Umbilical cord (tissue), 2 donors: ENCODE measurements around the gene LRRC47. TPM values are rescaled to one million over a fixed set of nuclear protein-coding genes. Genes with fewer than 3 reads are reported as not detected.

Experiments used
- DNase-seq: peaks from one replicate; pipeline ENCODE4 v3.0.0-alpha.2; 2015; ENCODE audit warnings: low spot score
- total RNA-seq: library from RNA; depleted of rRNA; stranded (reverse); fragments of >200 nt; gene quantifications from one replicate; pipeline ENCODE4 v1.2.3, GENCODE V29; 2014; ENCODE audit warnings: low replicate concordance; ENCODE audit not compliant: insufficient read depth

The LRRC47 gene
- total RNA-seq, 1 donor from 2014 or later: 18.5 TPM

DNA sequence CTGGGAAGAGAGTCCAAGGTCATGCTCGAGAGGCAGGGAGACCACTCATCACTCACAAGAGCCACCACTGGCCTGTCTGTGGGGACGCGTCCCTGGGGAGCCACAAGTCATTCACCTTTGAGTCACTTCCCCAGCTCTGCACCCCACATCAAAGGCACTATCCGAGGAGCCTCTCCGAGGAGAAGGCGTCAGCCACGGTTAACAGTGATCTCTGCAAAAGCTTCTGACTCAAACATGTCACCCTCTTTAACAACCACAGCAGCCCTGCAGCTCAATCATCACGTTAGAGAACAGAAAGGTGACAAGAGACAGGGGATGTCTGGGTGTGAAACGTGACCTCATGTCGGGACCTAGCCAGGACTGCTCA is 9.0 kb downstream of the LRRC47 start:
- DNase-seq: no peak

DNA sequence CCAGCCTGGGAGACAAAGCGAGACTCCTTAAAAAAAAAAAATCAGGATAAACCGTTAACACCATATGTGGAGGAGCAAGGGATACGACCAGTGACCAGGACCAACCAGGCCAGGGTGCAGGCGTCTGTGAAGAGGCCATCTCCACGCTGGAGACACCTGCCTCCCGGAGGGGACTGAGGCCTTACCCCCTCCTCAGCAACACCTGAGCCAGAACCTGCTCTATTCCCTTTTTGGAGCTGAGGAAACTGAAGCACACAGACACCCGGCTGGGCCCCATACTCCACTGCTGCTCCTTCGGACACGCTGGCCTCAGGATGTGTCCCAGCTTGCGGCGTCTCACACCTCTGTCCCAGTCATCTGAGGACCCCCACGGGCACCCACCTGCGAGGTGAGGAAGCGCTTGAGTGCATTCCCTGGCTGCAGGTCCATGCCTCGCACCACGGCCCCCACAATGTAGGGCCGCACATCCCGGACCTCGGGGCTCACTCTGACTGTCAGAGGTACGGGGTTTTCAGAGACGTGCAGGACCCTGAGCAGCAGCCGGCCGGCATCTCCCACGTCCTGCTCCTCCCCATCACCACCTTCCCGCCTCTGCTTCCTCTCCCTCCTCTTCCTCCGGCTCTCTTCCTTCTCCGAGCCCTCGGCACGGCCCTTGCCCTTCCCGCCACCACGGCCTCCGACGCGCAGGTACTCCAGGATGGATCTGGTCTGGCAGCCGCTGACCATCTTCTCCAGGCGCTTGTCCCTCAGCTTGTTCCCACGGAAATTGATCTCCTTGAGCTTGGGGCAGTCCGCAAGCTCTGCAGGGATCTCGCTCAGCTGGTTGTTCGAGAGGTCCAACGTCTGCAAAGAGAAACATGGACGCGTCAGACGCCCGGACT is 9.6 kb downstream of the LRRC47 start:
- no peak for DNase-seq

DNA sequence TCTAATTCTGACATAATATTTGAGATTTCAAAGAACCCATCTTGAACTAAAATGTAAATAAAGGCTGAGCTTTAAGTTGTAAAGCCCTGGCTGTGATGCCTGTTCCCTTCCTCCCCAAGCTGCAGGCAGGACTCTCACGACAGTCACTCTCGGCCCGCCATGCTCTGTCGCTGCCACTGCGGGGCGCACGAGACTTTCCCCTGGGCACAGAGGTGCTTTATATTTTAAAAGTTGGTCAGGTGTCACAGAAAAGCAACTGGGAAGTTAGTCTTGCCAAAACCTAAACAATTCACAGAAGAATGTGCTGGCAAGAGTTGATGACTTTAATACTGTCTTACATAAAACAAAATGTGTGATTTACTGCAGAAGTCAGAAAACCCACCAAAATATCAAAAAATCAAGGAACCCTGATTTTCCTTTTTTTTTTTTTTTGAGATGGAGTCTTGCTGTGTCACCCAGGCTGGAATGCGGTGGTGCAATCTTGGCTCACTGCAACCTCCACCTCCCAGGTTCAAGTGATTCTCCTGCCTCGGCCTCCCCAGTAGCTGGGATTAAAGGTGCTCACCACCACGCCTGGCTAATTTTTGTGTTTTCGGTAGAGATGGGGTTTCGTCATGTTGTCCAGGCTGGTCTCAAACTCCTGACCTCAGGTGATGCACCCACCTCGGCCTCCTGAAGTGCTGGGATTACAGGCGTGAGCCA is 10.7 kb downstream of the LRRC47 start:
- no peak for DNase-seq

DNA sequence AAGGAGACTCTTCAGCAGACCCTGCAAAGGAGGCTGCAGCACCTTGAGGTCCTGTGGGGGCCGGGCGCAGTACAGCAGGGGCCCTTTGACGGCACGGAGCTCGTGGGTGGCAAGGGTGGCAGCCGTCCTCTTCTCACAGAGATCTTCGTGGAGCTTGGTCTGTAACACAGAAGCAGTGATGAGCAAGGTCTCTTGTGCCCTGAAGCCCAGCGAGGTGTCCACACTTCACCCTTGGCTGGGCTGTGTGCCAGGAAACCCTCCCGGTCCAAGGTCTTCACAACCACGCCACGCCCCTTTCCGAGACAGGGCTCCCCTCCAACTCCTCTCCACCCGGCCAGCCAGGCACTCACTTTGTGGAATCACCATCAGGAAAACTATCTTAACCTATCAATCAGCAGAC is 11.3 kb downstream of the LRRC47 start:
- no peak for DNase-seq

DNA sequence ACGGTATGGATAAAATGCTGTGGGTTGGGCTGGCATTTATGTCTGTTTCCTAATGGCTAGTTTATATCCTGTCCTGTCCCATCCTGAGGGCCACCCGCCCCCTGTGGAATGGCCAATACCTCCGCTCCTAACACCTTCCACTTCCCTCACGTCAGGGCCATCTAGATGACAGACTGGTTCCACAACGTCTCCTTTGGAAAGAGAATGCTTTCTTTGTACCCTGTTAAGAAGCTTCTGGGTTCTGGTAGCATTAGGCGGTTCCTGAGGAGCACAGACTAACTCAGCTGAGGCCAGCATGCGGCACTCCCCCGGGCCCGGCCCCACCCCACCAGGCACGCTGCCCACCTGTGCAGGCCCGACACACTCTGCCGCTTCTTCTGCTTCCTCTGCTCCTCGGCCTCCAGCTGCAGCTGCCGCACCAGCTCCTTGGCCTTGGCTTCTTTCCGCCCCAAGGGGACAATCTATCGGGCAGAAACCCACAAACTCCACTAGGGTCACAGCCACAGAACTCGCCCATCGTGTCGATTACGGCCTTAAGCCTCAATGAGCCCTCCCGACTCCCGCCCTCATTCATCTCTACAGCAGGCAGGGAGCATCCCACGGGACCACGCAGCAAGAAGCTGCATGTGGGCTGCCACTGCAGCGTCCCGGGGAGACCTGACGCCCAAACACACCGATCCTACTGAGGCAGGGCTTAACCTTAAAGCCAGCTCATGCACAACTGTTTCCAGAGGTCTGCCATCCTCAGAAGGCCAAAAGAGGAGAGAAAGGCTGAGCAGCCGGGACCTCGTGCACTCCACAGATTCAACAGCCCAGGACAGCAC is 12.4 kb downstream of the LRRC47 start:
- DNase-seq: no peak

DNA sequence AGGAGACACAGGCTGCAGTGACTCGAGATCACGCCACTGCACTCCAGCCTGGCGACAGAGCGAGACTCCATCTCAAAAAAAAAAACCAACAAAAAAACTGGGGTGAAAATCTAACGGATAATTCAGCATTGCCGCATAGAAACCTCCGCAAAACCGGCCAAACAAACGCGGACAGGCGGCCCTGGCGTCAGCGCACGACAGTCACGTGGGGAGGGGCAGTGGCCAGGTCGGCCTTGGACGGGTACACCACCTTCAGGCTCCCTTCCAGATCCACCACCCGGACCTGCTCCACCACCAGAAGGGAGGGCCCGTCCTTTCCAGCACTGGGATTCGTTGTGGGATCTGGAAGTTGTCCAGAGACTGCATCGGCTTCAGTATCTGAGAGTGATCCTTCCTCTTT is 15.4 kb downstream of the LRRC47 start:
- no peak for DNase-seq

DNA sequence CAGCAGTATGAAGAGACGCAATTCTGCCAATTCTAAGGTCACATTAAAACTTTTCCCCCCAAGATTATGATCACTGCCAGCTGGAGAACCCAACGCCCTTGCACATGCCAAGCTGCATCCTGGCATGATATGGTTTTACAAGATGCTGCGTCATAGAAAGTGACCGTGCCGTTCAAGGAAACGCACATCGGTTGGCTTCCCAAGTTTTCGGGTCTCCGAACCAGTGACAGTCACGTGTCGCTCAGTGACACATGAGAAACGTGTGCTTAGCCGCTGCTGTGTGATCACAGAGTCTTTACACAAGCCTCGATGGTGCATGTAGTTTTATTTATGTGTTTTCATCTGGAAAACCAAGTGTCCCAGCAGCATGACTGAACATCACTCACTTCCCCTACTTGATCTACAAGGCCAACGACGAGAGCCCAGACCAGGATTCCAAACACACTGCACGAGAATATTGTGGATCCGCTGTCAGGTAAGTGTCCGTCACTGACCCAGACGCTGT is 16.3 kb downstream of the LRRC47 start:
- DNase-seq: no peak

DNA sequence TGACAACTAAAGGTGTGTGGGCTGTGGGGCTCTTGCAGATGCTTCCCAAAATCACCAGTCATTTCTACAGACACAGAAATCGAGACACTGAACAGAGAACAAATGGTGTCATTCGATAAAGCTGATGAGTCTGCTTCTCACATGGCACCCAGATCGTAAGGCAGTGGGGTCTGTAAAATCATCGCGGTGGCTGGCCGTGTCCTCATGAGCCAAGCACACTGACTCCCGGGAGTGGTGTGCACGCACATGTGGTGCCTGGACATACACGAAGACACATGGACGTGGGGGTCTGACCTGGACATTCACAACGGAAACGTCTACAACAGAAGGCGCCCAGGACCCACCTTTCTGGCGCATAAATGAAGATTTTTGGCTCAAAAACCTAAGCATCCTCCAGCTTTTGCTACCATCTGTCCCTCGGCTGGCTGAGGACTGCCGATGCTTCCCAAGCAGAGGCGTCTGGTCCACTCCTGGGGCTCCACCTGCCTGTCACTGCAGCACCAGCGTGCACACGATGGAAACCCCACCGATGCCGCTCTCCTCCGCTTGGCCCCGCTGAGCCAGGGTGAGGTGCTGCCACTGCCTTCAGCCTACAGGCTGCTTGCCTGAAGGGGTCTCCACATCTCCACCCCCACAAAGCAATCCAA is 16.9 kb downstream of the LRRC47 start:
- no peak for DNase-seq

DNA sequence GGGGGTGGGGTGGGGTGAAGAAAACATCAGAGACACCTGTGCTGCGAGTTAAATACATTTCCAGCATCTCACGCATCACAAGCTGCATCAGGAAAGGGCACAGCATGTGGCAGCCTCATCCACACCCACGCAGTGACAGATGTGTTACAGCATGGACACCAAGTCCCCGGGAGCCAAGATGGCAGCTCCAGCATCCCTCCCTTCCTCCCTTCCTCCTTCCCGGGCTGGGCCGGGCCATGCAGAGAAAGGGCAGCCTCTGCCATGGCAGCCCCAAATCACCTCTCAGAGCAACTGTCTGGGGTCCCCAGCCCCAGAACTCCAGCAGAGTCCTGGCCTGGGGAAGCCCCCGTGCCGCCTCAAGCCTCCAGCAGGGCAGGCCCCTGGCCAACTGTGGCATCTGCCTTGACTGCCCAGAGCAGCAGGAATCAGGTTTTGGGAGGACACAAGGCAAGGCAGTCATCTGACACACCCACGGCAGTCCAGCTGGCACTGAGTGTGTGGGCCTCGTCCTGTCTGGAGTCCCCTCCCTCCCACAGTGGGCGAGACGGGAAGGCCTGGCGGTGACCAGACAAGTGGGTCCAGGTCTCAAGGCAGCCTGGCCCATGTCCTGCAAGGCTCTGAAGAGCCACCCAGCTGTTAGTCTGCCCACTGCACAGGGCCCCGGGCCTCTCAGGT is 17.6 kb downstream of the LRRC47 start:
- no peak for DNase-seq

DNA sequence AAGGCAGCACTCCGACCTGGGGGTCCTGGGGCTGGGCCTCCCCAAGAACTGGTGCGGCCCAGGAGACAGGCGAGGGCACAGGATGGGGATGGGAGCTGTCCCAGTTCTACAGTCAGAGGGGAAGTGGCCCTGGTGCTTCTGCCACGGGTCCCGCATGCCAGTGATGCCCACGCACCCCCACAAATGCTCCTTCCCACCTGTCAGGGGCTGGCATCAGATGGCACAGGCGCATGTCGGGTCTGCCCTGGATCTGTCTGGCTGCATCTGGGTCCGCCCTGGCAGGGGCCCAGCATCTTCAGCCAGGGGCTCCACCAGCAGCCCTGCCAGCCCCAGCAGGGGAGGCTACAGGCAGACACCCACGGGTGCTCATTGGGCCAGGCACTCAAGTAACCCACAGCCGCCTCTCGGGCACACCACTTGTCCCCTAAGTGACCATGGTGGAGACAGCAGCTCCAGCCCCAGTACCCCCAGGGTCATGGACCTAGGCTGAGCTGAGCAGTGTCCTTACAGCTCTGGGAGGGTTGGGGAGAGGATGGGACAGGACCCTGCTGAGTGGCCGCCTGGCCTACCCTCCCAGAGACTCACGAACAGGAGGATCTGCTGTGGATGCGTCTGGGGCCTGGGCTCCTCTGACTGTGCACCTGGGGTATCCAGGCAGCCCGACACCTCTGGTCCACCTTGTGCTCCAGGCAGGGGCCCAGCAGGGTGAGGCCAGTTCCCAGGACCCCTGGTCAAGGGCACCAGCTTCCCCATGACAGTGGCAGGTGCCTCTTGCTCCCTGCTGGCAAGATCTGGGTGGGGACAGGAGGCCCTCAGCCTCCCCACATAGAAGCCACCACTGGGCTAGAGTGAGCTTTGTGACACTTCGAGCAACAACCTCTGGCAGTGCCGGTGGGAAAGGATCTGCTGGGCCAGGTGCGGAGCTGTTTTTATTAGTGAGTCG is 18.4 kb downstream of the LRRC47 start:
- no peak for DNase-seq

DNA sequence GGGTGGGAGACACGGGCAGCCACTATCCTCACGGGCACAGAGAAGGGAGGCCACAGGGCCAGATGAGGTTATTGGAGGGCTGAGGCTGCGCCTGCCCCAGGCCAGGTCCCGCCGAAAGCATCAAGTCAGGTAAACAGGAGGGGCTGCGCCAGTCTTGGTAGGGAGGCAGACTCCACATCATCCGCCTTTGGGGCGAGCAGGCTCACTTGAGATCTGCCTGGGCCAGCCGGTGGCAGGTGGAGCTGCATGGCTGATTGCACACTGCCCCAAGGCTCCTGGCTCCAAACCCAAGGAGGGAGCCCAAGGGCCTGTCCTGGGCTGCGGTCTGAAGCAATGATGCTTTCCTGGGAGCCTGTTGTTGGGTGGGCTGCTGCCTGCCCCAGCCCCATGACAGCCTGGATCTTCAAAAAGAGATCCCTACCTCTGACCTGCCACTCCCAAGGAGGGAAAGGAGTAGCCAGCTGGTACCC is 19.2 kb downstream of the LRRC47 start:
- no peak for DNase-seq

DNA sequence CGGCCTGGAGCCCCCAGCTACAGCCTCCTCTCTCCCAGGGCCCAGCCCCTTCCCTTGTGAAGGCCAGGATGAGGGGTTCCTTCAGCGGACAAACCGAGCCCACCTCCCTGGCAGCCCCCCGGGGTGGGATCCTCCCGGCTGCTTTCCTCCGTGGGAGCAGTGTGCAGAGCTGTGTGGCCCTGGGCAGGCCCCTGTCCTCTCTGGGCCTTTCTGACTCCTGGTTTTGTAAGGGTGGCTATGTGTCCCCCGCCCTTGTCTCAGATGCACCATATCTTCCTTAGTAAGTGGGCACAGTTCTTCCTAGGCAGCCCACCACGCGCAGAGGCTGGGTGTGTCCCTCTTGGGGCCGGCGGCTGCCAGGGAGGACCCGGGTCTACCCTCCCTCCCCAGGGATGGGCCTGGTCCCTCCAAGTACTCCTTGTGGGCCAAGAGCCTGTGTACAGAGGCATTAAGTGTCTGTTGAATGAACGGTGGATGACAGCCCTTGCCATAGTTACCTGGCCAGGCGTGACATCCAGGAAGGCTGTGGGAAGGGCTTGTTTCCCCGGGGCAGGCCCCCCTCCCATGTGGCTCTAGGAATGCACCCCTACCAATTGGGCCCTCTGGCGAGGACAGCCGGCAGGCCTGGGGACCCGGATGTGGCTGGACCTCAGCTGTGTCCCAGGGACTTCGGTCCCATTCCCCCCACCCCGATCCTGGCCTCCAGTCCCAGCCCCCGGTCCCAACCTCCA is 19.9 kb downstream of the LRRC47 start:
- DNase-seq: no peak

DNA sequence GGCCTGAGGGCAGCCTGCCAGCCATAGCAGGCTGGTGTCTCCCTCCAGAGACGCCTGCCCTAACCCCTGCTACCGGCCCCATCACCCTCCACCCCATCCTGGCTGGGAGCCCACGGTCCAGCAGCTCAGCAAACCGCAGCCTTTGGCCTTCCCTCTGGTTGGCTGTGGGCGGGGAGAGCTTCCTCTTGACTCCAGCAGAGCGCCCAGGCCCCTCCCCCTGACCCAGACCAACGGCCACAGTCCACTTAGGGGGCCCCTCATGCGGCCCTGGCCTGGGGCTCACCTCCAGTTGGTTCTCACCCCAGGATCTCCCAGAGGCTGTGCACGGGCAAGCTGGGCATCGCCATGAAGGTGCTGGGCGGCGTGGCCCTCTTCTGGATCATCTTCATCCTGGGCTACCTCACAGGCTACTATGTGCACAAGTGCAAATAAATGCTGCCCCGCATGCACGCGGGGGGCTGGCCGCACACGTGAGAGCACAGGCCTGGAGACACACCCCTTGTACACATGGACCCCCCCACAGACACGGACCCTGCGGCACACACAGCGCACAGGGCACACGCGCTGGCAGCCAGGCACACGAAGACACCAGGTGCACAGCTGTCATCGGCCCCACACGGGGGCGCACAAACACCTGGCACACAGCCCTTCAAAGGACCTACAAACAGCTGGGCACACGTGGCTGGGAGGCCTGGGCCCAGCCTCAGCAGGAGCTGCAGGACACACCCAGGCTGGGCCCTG is 20.6 kb downstream of the LRRC47 start:
- DNase-seq: peak; percentile 84

DNA sequence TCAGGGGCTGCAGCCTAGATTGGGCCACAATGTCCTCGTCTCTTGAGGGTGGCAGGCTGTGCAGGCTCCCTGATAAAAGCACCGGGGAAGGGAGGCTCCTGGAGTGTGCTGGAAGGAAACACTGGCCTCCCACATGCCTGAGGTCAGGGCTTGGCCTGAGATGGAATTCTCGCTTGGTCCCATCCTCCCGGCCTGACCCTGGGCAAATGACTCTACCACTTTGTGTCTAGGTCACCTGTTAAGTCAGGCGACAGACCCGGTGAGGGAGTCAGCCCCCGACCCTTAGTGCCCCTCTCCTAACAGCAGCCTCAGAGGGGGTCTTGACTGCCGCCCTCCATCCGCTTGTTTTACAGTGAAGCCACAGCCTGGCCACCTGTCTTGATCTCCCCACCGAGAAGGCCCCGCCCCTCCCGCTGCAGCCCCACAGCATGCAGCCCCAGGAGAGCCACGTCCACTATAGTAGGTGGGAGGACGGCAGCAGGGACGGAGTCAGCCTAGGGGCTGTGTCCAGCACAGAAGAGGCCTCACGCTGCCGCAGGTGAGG is 21.3 kb downstream of the LRRC47 start:
- DNase-seq: peak; percentile 15

DNA sequence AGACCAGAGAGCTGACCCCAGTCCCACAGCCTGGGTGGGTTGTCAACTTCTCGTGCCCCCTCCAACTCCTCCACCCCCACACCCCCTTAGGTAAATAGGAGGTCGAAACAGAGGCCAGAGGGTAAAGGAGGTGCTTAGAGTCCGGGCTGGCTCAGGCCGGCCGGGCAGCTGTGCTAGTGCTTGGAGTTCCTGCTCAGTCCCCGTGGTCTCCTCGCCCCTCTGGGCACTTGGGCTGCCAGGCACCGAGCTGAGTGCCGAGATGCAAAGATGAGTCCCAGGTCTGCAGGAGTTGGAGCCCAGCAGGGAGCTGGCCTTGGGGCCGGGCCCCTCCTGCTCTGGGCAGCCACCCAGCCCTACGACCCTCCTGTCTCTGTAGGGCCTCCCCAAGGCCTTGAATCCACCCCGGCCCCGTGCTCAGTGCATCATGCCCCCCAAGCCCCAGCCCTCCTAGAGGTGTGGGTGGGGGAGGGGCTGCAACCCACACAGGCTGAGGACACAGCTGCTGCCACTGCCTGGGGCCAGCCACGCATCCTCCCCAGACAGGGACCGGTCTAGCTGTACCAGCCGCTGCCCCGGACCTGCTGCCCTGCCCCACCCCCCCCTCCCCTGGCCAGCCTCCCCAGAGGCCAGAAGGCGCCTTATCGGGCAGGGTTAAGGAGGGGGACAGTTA is 21.9 kb downstream of the LRRC47 start:
- DNase-seq: no peak

DNA sequence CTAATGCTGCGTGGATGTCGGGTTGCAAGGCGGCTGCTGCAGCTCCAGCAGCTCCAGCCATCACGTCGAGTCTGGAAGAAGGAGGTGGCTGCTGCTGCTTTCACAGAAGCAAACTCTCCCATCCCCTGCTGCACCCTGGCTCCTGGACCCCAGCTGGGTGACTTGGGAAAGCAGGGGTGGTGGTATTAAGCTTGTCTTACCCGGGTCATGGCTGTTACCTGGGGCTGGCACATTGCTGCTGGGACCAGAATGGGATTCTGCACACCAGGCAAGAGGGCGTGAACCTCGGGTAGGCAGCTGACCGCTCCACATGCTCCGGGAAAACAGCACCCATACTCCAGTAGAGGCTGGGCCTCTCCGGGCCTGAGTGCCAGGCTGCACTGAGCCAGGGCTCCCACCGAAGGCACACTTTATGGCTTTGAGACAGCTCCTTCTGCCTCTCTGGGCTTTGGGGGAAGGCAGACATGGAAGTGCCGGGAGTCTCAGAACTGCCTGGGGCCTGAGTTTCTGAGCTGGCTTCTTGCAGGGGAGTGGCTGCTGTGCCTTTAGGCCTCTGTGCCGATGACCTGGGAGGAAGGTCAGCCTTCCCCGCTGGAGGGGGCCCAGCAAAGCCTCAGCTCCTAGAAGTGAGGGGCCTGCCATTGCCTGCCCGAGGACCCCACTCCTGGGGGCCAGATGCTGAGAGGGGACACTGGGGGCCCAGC is 22.6 kb downstream of the LRRC47 start:
- DNase-seq: peak; percentile 17
